Transverse colon (tissue), 3 donors: ENCODE data around the gene RNF215.

Experiments used
- EP300 ChIP-seq: sonication (generic); formaldehyde crosslinking; IDR thresholded peaks from one replicate; pipeline ENCODE4 v1.6.1; 2017; ENCODE audit warnings: antibody characterized with exemption, low read depth
- TF ChIP-seq, protein P1 (sequence below), 5 experiments: fragments of 200-600 bp in 3 of 5; fragments of 450-650 bp in 2 of 5; sonication (generic) in 3 of 5; IDR thresholded peaks; 1 replicate in 2 of 5; 2 replicates in 3 of 5; pipeline ENCODE4 v1.5.1; 2016 to 2017; ENCODE audit warnings: antibody characterized with exemption in 5 of 5, inconsistent platforms in 3 of 5, mild to moderate bottlenecking in 2 of 5, moderate library complexity in 1 of 5

DNA sequence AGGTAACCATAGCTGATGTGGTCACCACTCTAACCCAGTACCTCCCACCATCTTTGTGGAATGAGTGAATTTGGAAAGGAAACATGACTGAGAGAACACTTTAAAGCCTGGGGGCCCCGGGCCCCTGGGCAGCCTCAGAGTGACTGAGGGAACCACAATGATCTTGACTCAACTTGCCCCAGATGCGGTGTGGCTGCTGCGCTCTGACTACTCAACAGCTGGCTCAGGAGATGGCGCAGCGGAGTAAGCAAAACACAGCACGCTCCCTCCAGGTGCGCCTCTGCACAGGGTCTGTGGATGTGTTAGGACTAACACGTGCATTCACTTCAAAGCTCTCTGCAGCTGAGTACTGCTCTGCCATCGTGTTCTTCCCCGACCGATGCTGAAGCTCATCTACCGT is 5.9 kb downstream of the RNF215 start:
- TF ChIP-seq, protein P1, sequence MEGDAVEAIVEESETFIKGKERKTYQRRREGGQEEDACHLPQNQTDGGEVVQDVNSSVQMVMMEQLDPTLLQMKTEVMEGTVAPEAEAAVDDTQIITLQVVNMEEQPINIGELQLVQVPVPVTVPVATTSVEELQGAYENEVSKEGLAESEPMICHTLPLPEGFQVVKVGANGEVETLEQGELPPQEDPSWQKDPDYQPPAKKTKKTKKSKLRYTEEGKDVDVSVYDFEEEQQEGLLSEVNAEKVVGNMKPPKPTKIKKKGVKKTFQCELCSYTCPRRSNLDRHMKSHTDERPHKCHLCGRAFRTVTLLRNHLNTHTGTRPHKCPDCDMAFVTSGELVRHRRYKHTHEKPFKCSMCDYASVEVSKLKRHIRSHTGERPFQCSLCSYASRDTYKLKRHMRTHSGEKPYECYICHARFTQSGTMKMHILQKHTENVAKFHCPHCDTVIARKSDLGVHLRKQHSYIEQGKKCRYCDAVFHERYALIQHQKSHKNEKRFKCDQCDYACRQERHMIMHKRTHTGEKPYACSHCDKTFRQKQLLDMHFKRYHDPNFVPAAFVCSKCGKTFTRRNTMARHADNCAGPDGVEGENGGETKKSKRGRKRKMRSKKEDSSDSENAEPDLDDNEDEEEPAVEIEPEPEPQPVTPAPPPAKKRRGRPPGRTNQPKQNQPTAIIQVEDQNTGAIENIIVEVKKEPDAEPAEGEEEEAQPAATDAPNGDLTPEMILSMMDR (IDR thresholded peaks at IDR 0.05): no peak
- TF ChIP-seq EP300: no peak
